Measurements from ENCODE around the gene STEAP3.

Gene STEAP3

GRCh38 chr2:119249311-119249710, 25.7 kb downstream of the STEAP3 start:
- no peak for DNase-seq

- DNase-seq = peak; percentile 4
Observed at GRCh38 chr2:119249855-119250717, 26.5 kb downstream of the STEAP3 start.

- peak; percentile 12 for DNase-seq
Observed at GRCh38 chr2:119250718-119251290, 27.2 kb downstream of the STEAP3 start.

- peak; percentile 13 for DNase-seq
Observed at GRCh38 chr2:119251652-119252051, 28.0 kb downstream of the STEAP3 start.

- peak; percentile 34 for DNase-seq
Observed at GRCh38 chr2:119252186-119253113, 28.8 kb downstream of the STEAP3 start.

DNA sequence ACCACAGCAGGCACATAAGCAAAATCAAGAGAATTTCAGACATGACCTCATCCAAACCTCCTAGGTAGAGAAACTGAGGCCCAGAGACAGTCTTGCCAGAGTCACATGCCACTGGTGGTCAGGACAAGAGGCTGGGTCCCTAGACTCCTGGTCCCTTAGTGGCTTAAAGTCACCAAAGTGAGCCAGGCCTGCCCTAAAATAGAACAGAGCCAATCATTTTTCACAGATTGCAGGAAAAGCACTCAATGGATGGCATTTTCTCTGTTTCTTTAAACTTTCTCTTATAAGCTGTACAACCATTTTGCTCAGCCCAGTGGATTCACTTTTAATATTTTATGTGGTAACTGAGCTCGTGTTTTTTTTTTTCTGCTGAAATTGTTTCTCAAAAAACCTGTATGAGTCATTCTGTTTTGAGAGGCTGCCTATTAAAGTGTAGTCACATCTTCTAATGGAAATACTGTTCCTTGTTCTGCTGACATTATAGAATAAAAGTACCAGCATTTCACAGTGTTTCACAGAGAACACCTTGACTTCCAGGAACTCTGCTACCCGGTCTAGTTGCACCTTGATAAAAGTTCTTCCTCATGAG, 29.6 kb downstream of the STEAP3 start:
- DNase-seq = no peak

DNA sequence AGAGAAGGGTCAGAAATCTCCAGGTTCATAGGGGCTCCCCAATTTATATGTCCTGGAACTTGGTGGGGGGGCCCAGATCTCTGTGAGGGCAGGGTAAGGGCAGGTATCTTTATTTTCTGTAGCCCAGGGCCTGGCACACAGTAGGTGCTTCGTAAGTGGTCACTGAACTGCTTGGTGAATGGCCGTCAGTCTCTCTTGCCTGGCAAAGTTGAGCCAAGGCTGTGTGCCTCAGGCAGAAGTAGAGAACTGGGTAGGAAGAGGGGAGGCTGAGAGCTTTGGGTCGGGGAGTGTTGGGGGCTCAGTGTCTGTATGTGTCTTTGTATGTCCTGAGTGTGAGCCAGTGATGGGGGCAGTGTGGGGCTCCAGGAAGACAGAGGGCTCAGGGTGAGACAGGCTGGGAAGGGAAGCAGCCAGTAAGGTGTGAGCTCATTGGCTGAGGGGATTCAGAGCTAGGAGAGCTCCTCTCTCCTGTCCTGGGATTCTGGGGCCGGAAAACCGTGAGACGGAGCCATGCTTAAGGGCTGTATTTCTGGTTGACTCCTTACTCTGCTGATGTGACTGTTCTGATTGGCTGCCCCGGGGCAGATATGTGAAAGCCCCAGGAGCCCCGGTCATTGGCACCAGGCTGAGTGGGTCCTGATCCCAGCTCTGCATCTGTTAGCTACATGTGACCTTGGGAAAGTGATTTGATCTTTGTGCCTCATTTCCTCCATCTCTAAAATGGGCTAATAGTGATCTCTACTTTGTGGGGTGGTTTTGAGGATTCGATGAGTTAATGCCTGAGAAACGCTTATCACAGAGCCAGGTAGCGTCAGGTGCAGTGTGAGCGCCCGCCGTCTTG, 30.3 kb downstream of the STEAP3 start:
- DNase-seq = peak; percentile 32

DNA sequence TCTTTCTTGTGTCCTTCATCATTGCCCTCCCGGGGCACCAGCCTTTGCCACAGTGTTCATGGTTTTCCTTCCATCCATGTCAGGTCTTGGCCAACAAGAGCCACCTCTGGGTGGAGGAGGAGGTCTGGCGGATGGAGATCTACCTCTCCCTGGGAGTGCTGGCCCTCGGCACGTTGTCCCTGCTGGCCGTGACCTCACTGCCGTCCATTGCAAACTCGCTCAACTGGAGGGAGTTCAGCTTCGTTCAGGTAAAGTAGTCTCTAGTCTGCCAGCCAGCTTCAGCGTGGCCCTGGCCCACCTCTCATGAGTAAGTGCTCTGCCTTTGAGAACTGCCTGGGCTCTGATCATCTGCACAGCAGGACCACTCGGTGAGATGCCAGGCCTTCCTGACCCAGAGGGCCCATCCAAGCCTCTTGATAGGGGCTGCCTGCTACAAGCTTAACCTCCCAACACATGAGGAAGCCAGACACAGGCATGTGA, 31.0 kb downstream of the STEAP3 start:
- peak; percentile 21 for DNase-seq

DNA sequence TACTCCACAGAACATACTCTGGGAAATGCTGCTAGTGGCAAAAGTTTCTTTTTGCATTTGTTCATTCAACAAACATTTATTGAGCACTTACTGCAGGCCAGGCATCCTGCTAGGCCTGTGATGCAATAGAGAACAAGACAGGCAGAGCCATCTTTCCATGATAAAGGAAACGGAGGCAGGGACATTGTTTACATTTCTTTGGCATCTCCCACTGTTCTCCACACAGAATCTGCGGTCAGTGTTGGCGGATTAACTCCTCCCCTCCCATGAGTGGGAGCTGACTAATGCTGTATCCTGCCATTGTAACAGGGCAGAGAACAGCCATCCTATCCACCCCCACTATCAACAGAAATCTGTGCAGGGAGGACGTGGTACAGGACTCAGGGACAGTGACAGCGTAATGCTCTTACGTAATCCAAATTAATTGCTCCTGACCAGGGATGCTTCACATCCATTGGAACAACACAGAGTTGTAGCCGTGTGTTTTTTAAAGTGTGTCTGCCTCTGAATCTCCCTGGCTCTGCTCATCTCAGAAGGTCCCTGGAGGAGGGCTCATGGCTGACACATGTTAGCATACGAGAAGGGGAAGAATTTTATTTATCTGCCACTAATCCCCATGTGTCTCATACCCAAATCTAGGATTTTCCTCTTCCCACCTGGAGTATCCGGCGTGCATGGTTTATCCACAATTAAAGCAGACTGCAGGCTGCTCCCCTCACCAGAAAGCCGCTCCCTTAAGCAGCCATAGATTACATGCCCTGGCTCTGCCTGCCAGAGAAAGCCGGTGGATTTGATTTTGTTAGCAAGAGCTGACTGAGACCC, 32.3 kb downstream of the STEAP3 start:
- DNase-seq = peak; percentile 40

DNA sequence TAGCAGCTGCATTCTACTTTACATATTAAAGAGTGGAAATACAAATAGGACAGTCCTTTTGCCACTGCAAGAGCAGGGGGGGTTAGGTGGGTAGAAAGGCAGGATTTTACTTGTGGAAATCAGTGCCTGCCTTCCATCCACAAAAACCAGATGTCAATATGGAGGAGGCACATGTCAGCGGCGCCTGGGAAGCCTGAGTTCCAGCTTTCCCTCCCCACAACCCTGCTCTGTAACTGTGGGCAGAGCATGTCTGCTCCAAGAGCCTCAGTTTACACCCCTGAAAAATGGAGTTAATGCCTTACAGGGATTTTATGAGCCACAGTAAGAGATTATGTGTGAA, 32.9 kb downstream of the STEAP3 start:
- no peak for DNase-seq

DNA sequence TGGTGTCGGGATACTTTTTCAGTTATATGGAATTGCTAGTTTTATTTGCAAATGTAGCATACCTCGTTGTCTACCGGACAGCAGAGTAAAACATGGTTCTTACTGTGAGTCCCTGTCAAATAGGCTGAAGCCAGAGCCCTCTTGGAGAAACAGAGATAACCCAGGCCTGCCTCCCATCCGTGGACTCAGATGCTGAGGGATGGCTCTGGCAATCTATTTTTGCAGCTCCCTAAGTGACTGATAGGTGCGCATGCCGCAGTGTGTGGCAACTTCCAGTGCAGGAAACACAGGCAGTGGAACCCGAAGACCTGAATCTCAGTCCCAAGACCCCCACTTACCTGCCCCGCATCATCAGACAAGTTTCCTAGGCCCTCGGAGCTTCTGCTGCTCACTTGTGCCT, 33.6 kb downstream of the STEAP3 start:
- DNase-seq = peak; percentile 26

- DNase-seq = peak; percentile 44
Observed at GRCh38 chr2:119259296-119259860, 35.7 kb downstream of the STEAP3 start.

DNA sequence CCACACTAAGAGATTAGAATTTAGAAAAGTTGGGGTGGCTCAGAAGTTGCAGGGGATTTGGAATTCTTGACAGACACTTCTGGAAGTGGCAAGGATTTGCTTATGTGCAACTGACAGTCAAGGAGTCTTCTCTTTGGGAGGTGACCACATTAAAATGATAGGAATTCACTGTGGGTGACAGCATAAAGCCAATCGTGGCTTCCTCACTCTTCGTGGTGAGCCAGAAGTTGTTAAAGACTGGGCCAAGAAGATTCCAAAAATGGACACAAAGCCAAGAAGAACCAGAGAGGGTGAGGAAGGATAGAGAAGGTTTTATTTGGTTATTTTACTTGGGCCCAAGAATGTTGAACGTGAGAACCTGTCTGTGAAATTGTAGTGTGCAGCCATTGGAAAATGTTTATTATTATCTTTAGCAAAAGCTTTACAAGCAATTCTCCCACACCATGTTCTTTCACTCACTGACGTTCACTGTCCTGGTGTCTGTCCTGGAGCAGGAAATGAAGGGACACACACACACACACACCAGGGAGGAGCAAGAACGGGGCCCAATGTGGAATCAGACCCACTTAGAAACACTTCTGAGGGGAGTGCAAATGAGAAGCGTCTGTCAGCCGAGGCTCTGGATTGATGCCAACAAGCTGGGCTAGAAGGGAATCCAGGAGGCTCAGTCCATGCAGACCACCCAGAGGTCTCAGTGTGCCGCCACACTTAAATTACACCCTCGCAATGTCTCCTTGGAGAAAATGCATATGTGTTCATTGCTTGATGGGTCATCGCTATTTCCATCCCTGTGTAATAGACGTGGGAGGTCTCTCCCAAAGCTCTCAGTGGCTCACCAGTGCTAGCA, 37.2 kb downstream of the STEAP3 start:
- DNase-seq = no peak

DNA sequence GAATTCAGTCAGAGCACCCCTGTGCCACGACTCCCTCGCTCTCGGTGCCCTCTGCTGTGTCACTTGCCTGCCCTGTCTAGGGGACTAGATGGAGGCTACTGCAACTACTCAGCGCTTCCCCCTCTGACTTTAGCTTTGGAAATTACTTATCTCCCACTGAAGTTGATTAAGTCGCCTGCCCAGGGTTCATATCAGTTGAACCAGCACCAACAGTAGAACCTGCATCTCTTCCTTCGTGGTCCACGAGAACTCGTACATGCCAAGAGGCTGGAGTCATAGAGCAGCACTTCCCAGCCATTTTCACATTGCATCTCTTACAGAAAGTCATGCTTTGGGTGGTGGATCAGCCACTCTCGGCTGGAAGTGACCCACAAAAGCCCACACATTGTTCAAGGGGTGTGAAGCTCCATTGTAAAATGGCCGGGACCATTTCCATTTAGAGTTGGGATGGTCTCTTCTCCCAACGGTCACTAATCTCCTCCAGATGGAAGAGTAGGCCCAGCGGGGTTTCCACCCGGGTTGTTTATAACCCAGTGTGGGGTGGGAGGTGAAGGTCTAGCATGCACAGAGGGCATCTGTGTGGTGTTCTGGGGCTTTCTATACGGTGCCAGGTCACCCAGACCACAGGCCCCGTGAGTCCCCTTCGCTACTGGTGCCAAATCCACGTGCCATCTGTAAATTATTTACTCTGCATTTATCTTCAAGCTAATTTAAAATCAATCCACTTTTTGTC, 38.0 kb downstream of the STEAP3 start:
- DNase-seq = peak; percentile 35

- peak; percentile 26 for DNase-seq
Observed at GRCh38 chr2:119263025-119263424, 39.4 kb downstream of the STEAP3 start.

GRCh38 chr2:119263656-119264055, 40.0 kb downstream of the STEAP3 start:
- DNase-seq = no peak

- peak; percentile 54 for DNase-seq
Observed at GRCh38 chr2:119264781-119265692, 41.4 kb downstream of the STEAP3 start.

DNA sequence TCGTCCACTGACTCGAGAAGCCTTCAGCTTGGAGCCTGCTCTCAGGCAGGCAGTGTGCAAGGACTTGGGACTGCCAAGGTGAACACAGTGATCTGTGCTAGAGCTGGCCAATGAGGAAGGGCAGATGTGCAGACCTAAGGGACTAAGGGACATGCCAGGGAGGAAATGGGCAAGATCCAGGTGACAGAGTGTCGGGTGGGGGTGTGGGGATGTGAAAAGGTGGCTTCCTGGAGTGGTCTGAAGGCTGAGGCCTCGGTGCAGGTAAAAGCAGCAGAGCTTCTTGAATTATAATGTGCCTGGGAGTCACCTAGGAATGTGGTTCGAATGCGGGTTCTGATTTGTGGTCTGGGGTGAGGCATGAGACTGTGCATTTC, 42.0 kb downstream of the STEAP3 start:
- DNase-seq = peak; percentile 17

Data from right forelimb (tissue), 1 donor.